Measurements from ENCODE around the gene RPS14. TPM values are rescaled to one million over a fixed set of nuclear protein-coding genes. Genes with fewer than 3 reads are reported as not detected.

RPS14 gene
- total and polyA plus RNA-seq, 2 of the 4 experiments (the other 2 are of a cell fraction): 6,296 to 7,310 TPM

DNA sequence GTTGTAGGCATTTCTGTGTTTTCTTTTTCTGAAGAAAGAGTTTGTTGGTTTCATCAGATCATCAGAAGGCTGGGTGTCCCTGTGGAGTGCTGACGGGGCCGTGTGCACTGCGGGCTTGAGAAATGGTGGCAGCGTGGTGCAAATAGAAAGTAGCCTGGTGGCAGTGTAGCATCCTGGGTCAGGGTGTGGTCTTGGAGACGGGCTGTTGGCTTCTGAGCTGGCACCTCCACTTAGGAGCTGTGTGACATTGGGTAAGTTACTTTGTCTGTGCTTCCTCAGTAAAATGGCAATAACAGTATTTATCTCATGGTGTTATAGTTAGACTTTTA, 48.4 kb upstream of the RPS14 start:
- Histone ChIP-seq H3K23ac (ENCODE audit: low read depth, low read length) (peak overlapping the region; percentile 57), H2AFZ (replicated peaks; ENCODE audit: low read length, poor library complexity) (peak overlapping the region; percentile 45), H2AK5ac (ENCODE audit: low read depth, low read length) (peak overlapping the region; percentile 90), H3K79me1 (ENCODE audit: low read depth in 1 of 2, low read length in 2 of 2) (peaks cover 26 to 74% of the 10 kb centered on the region in 2 experiments), H3K9ac (ENCODE audit: low read depth, low read length) (peak overlapping the region; percentile 0), H3K56ac (ENCODE audit: extremely low read depth, insufficient read depth, low read length) (peak overlapping the region; percentile 68), H3K14ac (replicated peaks; ENCODE audit: low read depth, low read length) (peak overlapping the region; percentile 83), H3K4ac (ENCODE audit: low read depth, low read length) (peak overlapping the region; percentile 94), H2BK20ac (ENCODE audit: low read depth, low read length) (peak overlapping the region; percentile 75), H3K36me3 (ENCODE audit: control insufficient read depth, insufficient read depth, low read length) (peaks cover 10% of the 10 kb centered on the region), H3K4me2 (ENCODE audit: low read depth, low read length) (peak overlapping the region; percentile 72), H2BK120ac (ENCODE audit: low read depth, low read length) (peak overlapping the region; percentile 81), H2BK15ac (ENCODE audit: low read depth, low read length) (peak overlapping the region; percentile 75), H3K4me3 (ENCODE audit: insufficient read depth, low read depth, low read length) (peak overlapping the region; percentile 5; the same call in 1 of the 2 replicates), H3K9me3 (ENCODE audit: control insufficient read depth, insufficient read depth, low read length) (no peaks in the 10 kb centered on the region), H4K5ac (ENCODE audit: low read depth, low read length) (peak overlapping the region; percentile 68), H3K27me3 (ENCODE audit: control insufficient read depth, insufficient read depth, low read length) (no peaks in the 10 kb centered on the region), H3K9me1 (ENCODE audit: insufficient read depth, low read length) (peaks cover 64% of the 10 kb centered on the region), H2AK9ac (replicated peaks; ENCODE audit: low read depth, low read length, poor library complexity) (peak overlapping the region; percentile 71), H2BK5ac (ENCODE audit: low read depth, low read length, poor library complexity, severe bottlenecking) (peak overlapping the region; percentile 96), H3K18ac (ENCODE audit: low read depth, low read length) (peak overlapping the region; percentile 55), H4K8ac (ENCODE audit: low read depth in 2 of 2, low read length in 2 of 2) (peak overlapping the region; percentile 68 to 76), H4K20me1 (ENCODE audit: insufficient read depth, low read length) (peaks cover 66% of the 10 kb centered on the region), H4K91ac (ENCODE audit: insufficient read depth, low read depth, low read length) (peak overlapping the region; percentile 97), H3K4me1 (ENCODE audit: control insufficient read depth, insufficient read depth, low read length) (peaks cover 54% of the 10 kb centered on the region), H3K27ac (ENCODE audit: insufficient read depth, low read length) (peak overlapping the region; percentile 58)
- ChIA-PET POLR2A (ENCODE audit: unreplicated experiment) (interaction anchor here (0.6 kb wide), 1 partner anchor 9 kb away, joined by 6 read pairs; no protein-coding TSS in a partner anchor), CTCF (no interaction called here)
- no TSS peak for BruUV-seq (replicated peaks)
- dilution Hi-C loops (cut with HindIII; ENCODE audit: low sequenced_read_pairs, unreplicated experiment) (no loop called here), intact Hi-C loops (cut with micrococcal nuclease) (loop anchor here (1.0 kb wide), 1 partner anchor 19 kb away; no protein-coding TSS in a partner anchor), in situ Hi-C loops (cut with MboI; ENCODE audit: low sequenced_read_pairs) (no loop called here)
- no CpG with 5 or more reads among the region's 5 CpGs for WGBS, 2 experiments (ENCODE audit: extremely low coverage in 2 of 2, insufficient read length in 1 of 2)
- ATAC-seq (ENCODE audit: low read depth) (peak; percentile 16), DNase-seq (no peak)
- TF ChIP-seq USF2 (IDR thresholded peaks at IDR 0.05; ENCODE audit: low read depth, low read length): no peak
- TF ChIP-seq SMC3 (IDR thresholded peaks at IDR 0.05; ENCODE audit: low read depth, low read length): no peak
